Frontal cortex (tissue), 1 donor: ENCODE data around the gene PDCL3. TPM values are rescaled to one million over a fixed set of nuclear protein-coding genes. Genes with fewer than 3 reads are reported as not detected.

Source experiments
- small RNA-seq: library from RNA; depleted of rRNA; stranded (forward); fragments of <200 nt; gene quantifications from one replicate; pipeline ENCODE3, GENCODE V24; 2014
- total RNA-seq: library from RNA; depleted of rRNA; stranded (reverse); fragments of >200 nt; gene quantifications from one replicate; pipeline ENCODE4 v1.2.3, GENCODE V29; 2014

PDCL3 gene
- total RNA-seq, 1 donor from 2014 or later = 9.8 TPM

Small RNA genes within 50 kb of the gene (small RNA-seq; reads per million reads assigned to genes)
- not detected for gene HMGN2P22

Other genes starting within 250 kb of the PDCL3 start
- 47.3 TPM for gene LONRF2, start 240.5 kb upstream of the PDCL3 start, total RNA-seq
- gene CHST10, start 145.3 kb upstream of the PDCL3 start, total RNA-seq = 82.3 TPM
- gene NMS, start 92.5 kb upstream of the PDCL3 start, total RNA-seq = not detected